Activated CD8-positive, alpha-beta memory T cell treated with anti-CD3 and anti-CD28 coated beads, Interleukin-2, amount 50 U/mL, for 48 hours (primary cell): Measurements from ENCODE around the gene MGAT3.
A peak's percentile ranks its signal among the peaks of the same experiment; 100 is the strongest.

Source experiments
- DNase-seq: peaks from one replicate; pipeline ENCODE4 v3.0.0-alpha.2; 2020

The MGAT3 gene

DNA sequence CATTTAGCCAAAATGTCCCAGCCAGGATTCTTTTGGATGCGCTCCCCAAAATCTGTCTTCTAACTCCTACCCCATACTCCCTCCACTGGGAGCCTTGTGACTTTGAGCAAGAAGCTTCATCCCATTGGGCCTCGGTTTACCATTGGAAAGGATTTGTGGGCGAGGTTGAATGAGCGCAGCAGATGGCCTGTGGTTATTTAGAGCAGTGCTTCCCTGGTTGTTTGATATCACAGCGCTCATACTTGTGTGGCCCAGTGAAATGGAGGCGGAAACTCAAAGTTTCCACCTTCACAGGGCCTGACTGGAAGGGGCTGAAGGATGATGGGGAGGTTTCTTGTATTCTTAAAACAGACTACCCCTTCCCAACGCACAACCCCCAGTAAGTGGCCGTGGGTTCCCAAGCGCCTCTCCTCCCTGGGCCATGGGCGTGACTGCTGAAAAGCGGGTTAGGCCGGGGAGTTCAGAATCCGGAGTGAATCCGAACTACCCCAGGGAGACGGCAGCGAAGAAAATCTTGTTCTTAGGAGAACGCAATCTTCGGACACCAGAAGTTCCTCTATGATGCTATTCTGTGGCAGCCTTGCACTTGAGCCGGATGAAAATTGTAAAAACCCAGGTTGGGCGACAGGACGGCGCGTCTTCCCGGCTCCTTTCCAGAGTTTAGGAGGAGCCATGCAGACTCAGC, 62.3 kb downstream of the MGAT3 start:
- DNase-seq, result peak; percentile 78

DNA sequence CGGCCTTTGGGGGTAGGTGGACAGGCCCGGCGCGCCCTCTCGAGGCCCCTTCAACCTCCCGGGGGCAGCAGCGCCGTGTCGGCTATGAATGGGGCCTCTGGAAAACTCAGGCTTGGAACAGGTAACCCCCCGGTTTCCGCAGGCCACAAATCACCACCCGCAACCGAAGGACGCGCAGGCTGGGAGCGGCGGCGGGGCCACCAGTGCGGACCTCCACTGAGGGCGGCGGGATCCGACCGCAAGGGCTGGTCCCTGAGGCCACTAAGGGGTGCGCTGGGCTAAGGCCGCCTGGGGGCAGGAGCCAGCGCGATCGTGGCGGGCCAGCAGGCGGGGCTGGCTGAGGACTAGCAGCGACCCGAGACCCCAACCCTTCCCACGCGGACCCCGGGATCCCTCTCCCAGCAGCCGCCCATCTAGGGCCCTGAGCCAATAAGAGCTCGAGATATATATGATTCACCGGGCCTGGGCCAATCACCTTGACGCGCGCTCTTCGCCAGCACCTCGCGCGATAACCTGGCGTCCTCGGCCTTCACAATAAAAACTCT, 62.9 kb downstream of the MGAT3 start:
- peak; percentile 96 for DNase-seq

- peak; percentile 99 for DNase-seq
Observed at GRCh38 chr22:39520226-39521105, 63.7 kb downstream of the MGAT3 start, which contains the start of gene ATF4. Gene ATF4, plus strand, starts transcription at chr22:39520562. Its CDS starts 884 bp downstream, at chr22:39521446.

DNA sequence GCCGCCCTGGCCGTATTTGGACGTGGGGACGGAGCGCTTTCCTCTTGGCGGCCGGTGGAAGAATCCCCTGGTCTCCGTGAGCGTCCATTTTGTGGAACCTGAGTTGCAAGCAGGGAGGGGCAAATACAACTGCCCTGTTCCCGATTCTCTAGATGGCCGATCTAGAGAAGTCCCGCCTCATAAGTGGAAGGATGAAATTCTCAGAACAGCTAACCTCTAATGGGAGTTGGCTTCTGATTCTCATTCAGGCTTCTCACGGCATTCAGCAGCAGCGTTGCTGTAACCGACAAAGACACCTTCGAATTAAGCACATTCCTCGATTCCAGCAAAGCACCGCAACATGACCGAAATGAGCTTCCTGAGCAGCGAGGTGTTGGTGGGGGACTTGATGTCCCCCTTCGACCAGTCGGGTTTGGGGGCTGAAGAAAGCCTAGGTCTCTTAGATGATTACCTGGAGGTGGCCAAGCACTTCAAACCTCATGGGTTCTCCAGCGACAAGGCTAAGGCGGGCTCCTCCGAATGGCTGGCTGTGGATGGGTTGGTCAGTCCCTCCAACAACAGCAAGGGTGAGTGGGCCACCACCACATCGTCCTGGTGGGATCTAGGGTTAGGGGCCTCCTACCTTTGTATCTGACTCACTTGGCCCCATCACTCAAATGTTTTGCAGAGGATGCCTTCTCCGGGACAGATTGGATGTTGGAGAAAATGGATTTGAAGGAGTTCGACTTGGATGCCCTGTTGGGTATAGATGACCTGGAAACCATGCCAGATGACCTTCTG, 64.5 kb downstream of the MGAT3 start:
- DNase-seq, result peak; percentile 71

- DNase-seq, result peak; percentile 57
Observed at GRCh38 chr22:39522091-39522490, 65.3 kb downstream of the MGAT3 start.

DNA sequence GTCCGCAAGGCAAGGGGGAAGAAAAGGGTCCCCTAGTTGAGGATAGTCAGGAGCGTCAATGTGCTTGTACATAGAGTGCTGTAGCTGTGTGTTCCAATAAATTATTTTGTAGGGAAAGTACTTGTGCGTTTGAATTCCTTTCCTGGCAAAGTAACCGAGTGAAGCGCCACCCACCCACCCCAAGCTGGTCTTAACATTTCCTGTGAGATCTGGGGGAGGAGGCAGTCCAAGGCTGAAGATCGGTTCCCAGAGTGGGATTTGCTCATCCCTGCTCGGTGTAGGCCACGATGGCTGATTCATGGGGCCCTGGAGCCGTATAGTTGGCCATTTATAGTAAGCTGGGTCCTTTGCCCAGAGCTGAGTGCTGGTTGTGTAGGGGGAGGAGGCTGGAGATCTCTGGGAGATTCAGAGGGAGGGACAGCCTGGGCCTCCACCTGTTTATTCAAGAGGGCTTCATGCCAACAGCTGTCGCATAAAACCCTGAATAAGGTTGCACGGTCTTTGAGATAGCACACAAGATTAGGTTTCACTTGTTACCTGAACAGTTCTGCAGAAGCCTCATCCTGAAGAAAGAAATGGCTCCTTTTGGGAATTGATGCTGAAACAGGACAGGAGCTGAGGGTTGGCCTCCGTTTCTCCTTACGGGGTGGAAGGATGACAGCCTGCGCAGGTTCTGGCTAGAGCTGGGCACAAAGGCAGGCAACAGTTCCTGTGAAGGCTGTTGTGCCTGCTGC, 65.9 kb downstream of the MGAT3 start:
- DNase-seq, result peak; percentile 79

- DNase-seq, result peak; percentile 62
Observed at GRCh38 chr22:39524089-39524752, 67.4 kb downstream of the MGAT3 start.

DNA sequence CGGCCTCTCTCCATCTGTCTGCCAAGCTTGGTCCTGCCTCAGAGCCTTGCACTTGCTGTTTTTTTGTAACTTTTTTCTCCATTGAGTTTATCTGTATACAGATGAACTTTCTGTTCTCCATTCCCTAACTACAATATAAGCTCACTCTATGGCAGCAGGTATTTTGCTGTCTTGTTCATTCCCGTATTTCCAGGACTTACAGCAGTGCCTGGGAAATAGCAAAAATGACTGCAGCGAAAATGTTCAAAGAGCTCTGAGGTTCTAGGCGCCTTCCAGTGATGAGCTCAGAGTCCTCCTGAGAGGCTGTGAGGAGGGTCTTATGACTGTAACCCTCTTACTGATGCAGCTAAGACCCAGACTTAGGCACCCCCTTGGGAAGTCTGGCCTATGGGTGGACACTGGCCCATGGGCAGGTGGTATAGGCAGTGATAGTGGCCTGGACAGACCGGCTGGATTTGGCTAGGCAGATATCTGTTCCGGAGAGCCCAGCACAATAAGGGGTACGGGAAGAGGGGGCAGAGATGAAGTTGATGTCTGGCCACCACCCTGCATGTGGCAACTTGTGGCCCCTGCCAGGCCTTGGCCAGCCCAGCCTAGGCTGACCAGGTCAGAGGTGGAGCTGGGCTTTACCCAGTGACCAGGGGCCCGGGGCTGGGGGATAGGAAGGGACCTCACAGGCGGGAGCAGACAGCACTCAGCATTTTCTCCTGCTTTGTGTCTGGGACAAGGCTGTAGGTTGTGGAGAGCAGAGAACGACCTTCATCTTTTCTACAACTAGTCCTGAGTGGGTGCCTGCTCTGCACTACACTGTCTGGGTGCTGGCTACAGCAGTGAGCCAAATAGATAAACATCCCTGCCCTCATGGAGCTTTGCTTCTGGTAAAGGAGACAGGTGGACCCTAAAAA, 68.2 kb downstream of the MGAT3 start:
- DNase-seq, result peak; percentile 59

DNA sequence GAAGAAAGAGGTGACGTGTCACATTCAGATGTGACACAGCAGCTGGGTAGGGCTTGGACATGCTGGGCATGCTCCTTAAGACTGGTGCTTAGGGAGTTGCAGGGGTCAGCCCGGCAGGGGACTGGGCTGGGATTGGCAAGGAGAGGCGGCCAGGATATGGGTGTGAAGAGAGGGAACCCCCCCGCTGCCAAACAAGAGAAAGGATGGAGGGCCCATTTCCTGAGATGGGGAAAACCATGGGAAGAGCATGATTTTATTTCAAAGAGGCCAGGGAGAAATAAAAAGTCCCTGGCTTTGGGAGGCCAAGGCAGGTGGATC, 68.8 kb downstream of the MGAT3 start:
- peak; percentile 63 for DNase-seq

- DNase-seq, result peak; percentile 69
Observed at GRCh38 chr22:39526736-39527171, 69.9 kb downstream of the MGAT3 start.

GRCh38 chr22:39527481-39527961, 70.7 kb downstream of the MGAT3 start:
- no peak for DNase-seq

GRCh38 chr22:39528080-39528661, 71.4 kb downstream of the MGAT3 start:
- DNase-seq, result no peak

- peak; percentile 94 for DNase-seq
Observed at GRCh38 chr22:39528681-39529486, 72.1 kb downstream of the MGAT3 start.

DNA sequence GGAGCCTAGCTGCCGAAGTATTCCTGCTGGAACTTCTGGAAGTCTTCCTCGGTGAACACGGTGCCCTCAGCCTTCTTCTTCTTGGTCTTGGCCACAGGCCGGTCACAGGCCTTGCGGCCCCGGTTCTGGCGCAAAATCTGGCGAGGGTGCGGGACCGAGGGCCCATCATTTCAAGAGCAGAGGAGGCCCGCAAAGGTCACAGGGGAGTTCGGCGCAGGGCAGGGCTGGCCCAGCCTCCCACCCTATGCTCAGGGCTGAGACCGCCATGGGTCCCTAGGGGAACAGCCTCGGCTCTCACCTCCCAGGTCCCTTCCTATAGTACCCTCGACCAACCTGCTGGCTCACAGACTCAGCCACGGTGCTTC, 72.7 kb downstream of the MGAT3 start:
- no peak for DNase-seq

GRCh38 chr22:39530116-39530515, 73.3 kb downstream of the MGAT3 start:
- DNase-seq, result no peak

GRCh38 chr22:39530692-39531331, 74.0 kb downstream of the MGAT3 start:
- no peak for DNase-seq

- peak; percentile 97 for DNase-seq
Observed at GRCh38 chr22:39532215-39533073, 75.6 kb downstream of the MGAT3 start, which contains the start of gene RPS19BP1. Gene RPS19BP1, minus strand, starts transcription at chr22:39532748. Its CDS starts 10 bp downstream, at chr22:39532738.

GRCh38 chr22:39534092-39534506, 77.3 kb downstream of the MGAT3 start:
- no peak for DNase-seq
